ENCODE results near the gene EIF5. TPM values are rescaled to one million over a fixed set of nuclear protein-coding genes. Genes with fewer than 3 reads are reported as not detected.

Gene EIF5
- total RNA-seq, 3 donors from 2014 or later = 255 to 342 (median 314) TPM

DNA sequence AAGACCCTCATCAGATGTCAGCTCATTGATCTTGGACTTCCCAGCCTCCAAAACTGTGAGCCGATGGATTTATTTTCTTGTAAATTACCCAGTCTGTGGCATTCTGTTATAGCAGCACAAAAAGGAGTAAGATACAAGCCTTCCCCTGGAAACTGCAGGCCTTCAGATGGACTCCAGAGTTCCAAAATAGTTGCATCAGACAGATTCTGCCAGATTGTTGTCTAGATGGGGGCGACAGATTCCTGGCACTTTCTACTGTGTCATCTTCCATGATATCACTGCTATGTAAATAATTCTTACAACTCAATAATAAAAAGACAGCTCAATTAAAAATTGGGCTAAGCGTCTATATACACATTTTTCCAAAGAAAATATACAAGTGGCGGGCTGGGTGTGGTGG lies 34.0 kb downstream of the EIF5 start:
- Histone ChIP-seq H3K9me3 (peaks cover under 1% of the 10 kb centered on the region), H3K36me3 (ENCODE audit: low read depth) (no peaks in the 10 kb centered on the region), H3K4me1 (ENCODE audit: low read depth) (no peaks in the 10 kb centered on the region), H3K4me3 (no peak overlapping the region)
- ATAC-seq = no peak
- intact Hi-C loops (cut with DNase I, micrococcal nuclease) = no loop called here
- DNase-seq = no peak
- TF ChIP-seq, protein P1, sequence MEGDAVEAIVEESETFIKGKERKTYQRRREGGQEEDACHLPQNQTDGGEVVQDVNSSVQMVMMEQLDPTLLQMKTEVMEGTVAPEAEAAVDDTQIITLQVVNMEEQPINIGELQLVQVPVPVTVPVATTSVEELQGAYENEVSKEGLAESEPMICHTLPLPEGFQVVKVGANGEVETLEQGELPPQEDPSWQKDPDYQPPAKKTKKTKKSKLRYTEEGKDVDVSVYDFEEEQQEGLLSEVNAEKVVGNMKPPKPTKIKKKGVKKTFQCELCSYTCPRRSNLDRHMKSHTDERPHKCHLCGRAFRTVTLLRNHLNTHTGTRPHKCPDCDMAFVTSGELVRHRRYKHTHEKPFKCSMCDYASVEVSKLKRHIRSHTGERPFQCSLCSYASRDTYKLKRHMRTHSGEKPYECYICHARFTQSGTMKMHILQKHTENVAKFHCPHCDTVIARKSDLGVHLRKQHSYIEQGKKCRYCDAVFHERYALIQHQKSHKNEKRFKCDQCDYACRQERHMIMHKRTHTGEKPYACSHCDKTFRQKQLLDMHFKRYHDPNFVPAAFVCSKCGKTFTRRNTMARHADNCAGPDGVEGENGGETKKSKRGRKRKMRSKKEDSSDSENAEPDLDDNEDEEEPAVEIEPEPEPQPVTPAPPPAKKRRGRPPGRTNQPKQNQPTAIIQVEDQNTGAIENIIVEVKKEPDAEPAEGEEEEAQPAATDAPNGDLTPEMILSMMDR (IDR thresholded peaks at IDR 0.05) = no peak

DNA sequence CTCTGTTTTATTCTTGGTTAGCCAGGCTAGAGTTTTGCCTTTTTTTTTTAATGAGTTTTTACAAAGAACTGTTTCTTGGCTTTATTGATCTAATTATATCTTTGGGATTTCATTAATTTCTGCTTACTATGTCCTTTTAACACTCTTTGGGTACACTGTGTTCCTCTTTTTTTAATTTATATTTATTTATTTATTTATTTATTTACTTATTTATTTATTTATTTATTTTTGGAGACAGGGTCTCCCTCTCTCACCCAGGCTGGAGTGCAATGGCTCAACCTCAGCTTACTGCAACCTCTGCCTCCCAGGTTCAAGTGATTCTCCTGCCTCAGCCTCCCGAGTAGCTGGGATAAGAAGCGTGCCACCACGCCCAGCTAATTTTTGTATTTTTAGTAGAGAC lies 36.0 kb downstream of the EIF5 start:
- TF ChIP-seq, protein P1 (IDR thresholded peaks at IDR 0.05) = no peak
- no peak for DNase-seq
- Histone ChIP-seq H3K4me1 (ENCODE audit: low read depth) (no peaks in the 10 kb centered on the region), H3K4me3 (no peak overlapping the region), H3K9me3 (no peaks in the 10 kb centered on the region), H3K36me3 (ENCODE audit: low read depth) (no peaks in the 10 kb centered on the region)
- intact Hi-C loops (cut with DNase I, micrococcal nuclease) = no loop called here
- no peak for ATAC-seq

DNA sequence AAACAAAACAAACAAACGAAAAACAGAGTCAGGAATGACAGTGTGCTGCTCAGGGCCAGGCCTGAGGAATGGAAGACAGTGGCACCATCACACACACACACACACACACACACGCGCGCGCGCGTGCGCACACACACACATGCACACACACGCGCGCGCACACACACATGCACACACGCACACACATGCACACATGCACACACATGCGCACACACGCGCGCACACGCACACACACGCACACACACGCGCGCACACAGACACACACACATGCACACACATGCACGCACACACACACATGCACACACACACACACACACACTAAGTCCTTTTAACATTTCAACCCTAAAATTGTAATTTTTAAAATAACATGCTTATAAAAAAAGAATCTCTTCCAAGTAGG lies 38.0 kb downstream of the EIF5 start:
- no peaks in the 10 kb centered on the region for H3K36me3 ChIP-seq (ENCODE audit: low read depth)
- ATAC-seq (no peak), DNase-seq (no peak)
- TF ChIP-seq, protein P1 (IDR thresholded peaks at IDR 0.05) = no peak
- no peaks in the 10 kb centered on the region for H3K9me3 ChIP-seq
- intact Hi-C loops (cut with DNase I, micrococcal nuclease) = no loop called here
- no peaks in the 10 kb centered on the region for H3K4me1 ChIP-seq (ENCODE audit: low read depth)
- H3K4me3 ChIP-seq = no peak overlapping the region

DNA sequence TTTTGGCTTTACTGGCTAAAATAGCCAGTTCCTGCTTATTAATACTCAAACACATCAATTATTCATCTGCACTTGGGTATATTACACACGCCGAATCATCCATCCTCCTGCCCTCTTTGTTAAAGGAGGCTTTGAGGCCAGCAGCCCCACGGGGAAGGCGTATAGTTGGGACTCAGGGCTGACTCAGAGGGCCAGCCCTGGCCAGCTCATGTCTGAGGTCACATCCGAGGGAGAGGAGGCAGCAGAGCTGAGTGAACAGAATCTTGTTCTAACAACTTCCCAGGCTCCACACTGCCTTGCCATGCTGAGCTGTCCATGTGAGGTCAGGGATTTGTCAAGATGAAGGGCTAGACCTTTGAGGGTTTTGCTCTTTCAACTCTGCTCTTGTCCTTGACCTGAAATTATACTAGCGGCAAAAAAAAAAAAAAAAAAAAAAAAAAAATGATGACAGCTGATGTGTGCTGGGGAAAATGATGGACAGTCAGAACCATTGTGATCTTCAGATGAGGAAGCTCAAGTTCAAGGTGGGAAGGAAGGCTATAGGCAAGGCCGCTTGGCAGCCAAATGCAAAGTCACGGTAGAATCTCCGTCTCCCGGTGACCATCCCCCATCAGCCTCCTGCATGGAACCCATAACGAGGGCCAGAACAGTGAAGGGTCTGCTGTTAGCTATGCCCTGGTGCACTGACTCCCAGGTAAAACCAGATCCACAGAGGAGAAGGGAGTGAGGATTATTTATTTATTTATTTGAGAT lies 38.7 kb downstream of the EIF5 start:
- ATAC-seq (peak; percentile 39), DNase-seq (no peak)
- TF ChIP-seq, protein P1 (IDR thresholded peaks at IDR 0.05) = no peak
- Histone ChIP-seq H3K36me3 (ENCODE audit: low read depth) (no peaks in the 10 kb centered on the region), H3K4me1 (ENCODE audit: low read depth) (no peaks in the 10 kb centered on the region), H3K9me3 (no peaks in the 10 kb centered on the region), H3K4me3 (no peak overlapping the region)
- intact Hi-C loops (cut with DNase I, micrococcal nuclease) = no loop called here

DNA sequence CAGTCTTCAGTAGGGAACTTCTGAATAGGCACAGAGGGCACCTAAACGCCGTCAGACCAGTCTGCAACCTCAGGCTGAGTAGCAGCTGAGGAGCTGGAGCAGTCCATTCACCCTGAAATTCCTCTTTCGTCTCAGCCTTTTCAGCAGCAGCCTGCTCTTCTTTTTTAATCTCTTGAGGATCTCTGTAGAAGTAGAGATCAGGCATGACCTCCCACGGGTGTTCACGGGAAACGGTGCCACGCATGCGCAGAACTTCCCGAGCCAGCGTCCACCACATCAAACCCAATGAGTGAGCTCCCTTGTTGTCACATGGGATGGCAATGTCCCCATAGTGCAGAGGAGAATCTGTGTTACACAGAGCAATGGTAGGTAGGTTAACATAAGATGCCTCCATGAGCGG lies 40.1 kb downstream of the EIF5 start:
- ATAC-seq (no peak), DNase-seq (no peak)
- TF ChIP-seq, protein P1 (IDR thresholded peaks at IDR 0.05) = no peak
- no peaks in the 10 kb centered on the region for H3K4me1 ChIP-seq (ENCODE audit: low read depth)
- intact Hi-C loops (cut with DNase I, micrococcal nuclease) = no loop called here
- no peaks in the 10 kb centered on the region for H3K9me3 ChIP-seq
- H3K36me3 ChIP-seq (ENCODE audit: low read depth) = no peaks in the 10 kb centered on the region
- H3K4me3 ChIP-seq = no peak overlapping the region

All from mucosa of descending colon (tissue), 3 donors.